ENCODE measurements around the gene UCHL1. TPM values are rescaled to one million over a fixed set of nuclear protein-coding genes. Genes with fewer than 3 reads are reported as not detected.

UCHL1 gene
- total and polyA plus RNA-seq, 4 donors: 37.5 to 110 (median 67.2) TPM

- Histone ChIP-seq H3K27me3 (ENCODE audit: control insufficient read depth in 1 of 2, insufficient read depth in 2 of 2, low read length in 1 of 2) (no peaks in the 10 kb centered on the region), H3K9me3 (ENCODE audit: control insufficient read depth, low read length) (no peaks in the 10 kb centered on the region), H3K27ac (ENCODE audit: low read depth in 1 of 2, low read length in 2 of 2) (no peak overlapping the region), H3K4me1 (ENCODE audit: control insufficient read depth in 1 of 2, insufficient read depth in 2 of 2, low read length in 2 of 2) (no peaks in the 10 kb centered on the region), H3K36me3 (ENCODE audit: control insufficient read depth in 1 of 2, insufficient read depth in 2 of 2, low read length in 1 of 2) (no peaks in the 10 kb centered on the region), H3K4me3 (ENCODE audit: low read length in 2 of 2) (no peak overlapping the region)
- no peak for DNase-seq
- no peak for ATAC-seq (ENCODE audit: low FRiP score)
- WGBS, 2 donors: 79 to 82% methylated on average over 3 of the region's 3 CpGs
- intact Hi-C loops (cut with DNase I): loop anchor here (5.0 to 10.0 kb wide), 2 partner anchors 312 to 465 kb away; no protein-coding TSS in a partner anchor
Measured at GRCh38 chr4:41219421-41219950, 37.2 kb upstream of the UCHL1 start.

- ATAC-seq (ENCODE audit: low FRiP score) (no peak), DNase-seq (no peak)
- Histone ChIP-seq H3K27ac (ENCODE audit: low read depth in 1 of 2, low read length in 2 of 2) (no peak overlapping the region), H3K4me3 (ENCODE audit: low read length in 2 of 2) (no peak overlapping the region), H3K27me3 (ENCODE audit: control insufficient read depth in 1 of 2, insufficient read depth in 2 of 2, low read length in 1 of 2) (no peaks in the 10 kb centered on the region), H3K4me1 (ENCODE audit: control insufficient read depth in 1 of 2, insufficient read depth in 2 of 2, low read length in 2 of 2) (no peaks in the 10 kb centered on the region), H3K9me3 (ENCODE audit: control insufficient read depth, low read length) (no peaks in the 10 kb centered on the region), H3K36me3 (ENCODE audit: control insufficient read depth in 1 of 2, insufficient read depth in 2 of 2, low read length in 1 of 2) (no peaks in the 10 kb centered on the region)
- intact Hi-C loops (cut with DNase I): no loop called here
- 94% methylated on average over 4 of the region's 4 CpGs for whole genome bisulfite sequencing, 2 donors
Measured at GRCh38 chr4:41221850-41222645, 34.7 kb upstream of the UCHL1 start.

- ATAC-seq (ENCODE audit: low FRiP score) (no peak), DNase-seq (no peak)
- intact Hi-C loops (cut with DNase I): no loop called here
- Histone ChIP-seq H3K4me1 (ENCODE audit: control insufficient read depth in 1 of 2, insufficient read depth in 2 of 2, low read length in 2 of 2) (no peaks in the 10 kb centered on the region), H3K36me3 (ENCODE audit: control insufficient read depth in 1 of 2, insufficient read depth in 2 of 2, low read length in 1 of 2) (no peaks in the 10 kb centered on the region), H3K4me3 (ENCODE audit: low read length in 2 of 2) (no peak overlapping the region), H3K27me3 (ENCODE audit: control insufficient read depth in 1 of 2, insufficient read depth in 2 of 2, low read length in 1 of 2) (no peaks in the 10 kb centered on the region), H3K27ac (ENCODE audit: low read depth in 1 of 2, low read length in 2 of 2) (no peak overlapping the region), H3K9me3 (ENCODE audit: control insufficient read depth, low read length) (no peaks in the 10 kb centered on the region)
- WGBS, 2 donors: 80 to 82% methylated on average over 4 of the region's 4 CpGs
Measured at GRCh38 chr4:41227902-41228301, 28.8 kb upstream of the UCHL1 start.

GRCh38 chr4:41232406-41232805, 24.3 kb upstream of the UCHL1 start:
- Histone ChIP-seq H3K4me1 (ENCODE audit: control insufficient read depth in 1 of 2, insufficient read depth in 2 of 2, low read length in 2 of 2) (no peaks in the 10 kb centered on the region), H3K9me3 (ENCODE audit: control insufficient read depth, low read length) (no peaks in the 10 kb centered on the region), H3K4me3 (ENCODE audit: low read length in 2 of 2) (no peak overlapping the region), H3K36me3 (ENCODE audit: control insufficient read depth in 1 of 2, insufficient read depth in 2 of 2, low read length in 1 of 2) (no peaks in the 10 kb centered on the region), H3K27ac (ENCODE audit: low read depth in 1 of 2, low read length in 2 of 2) (no peak overlapping the region), H3K27me3 (ENCODE audit: control insufficient read depth in 1 of 2, insufficient read depth in 2 of 2, low read length in 1 of 2) (no peaks in the 10 kb centered on the region)
- no peak for DNase-seq
- 65 to 67% methylated on average over 5 of the region's 5 CpGs for WGBS, 2 donors
- no peak for ATAC-seq (ENCODE audit: low FRiP score)
- intact Hi-C loops (cut with DNase I): no loop called here

DNA sequence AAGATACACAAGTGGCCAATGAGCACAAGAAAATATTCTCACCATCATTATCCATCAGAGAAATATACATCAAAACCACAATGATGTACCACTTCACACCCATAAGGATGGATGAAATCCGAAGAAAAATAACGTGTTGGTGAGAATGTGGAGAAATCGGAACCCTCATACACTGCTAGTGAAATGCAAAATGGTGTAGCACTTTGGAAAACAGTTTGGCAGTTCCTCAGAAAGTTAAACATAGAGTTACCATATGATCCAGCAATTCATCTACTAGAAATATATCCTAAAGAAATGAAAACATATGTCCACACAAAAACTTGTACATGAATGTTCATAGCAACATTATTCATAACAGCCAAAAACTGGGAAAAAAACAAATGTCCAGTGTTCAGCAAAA, 23.9 kb upstream of the UCHL1 start:
- Histone ChIP-seq H3K4me1 (ENCODE audit: control insufficient read depth in 1 of 2, insufficient read depth in 2 of 2, low read length in 2 of 2) (no peaks in the 10 kb centered on the region), H3K36me3 (ENCODE audit: control insufficient read depth in 1 of 2, insufficient read depth in 2 of 2, low read length in 1 of 2) (no peaks in the 10 kb centered on the region), H3K27ac (ENCODE audit: low read depth in 1 of 2, low read length in 2 of 2) (no peak overlapping the region), H3K9me3 (ENCODE audit: control insufficient read depth, low read length) (no peaks in the 10 kb centered on the region), H3K27me3 (ENCODE audit: control insufficient read depth in 1 of 2, insufficient read depth in 2 of 2, low read length in 1 of 2) (no peaks in the 10 kb centered on the region), H3K4me3 (ENCODE audit: low read length in 2 of 2) (no peak overlapping the region)
- WGBS, 2 donors: 77 to 83% methylated on average over 3 of the region's 3 CpGs
- no peak for DNase-seq
- intact Hi-C loops (cut with DNase I): no loop called here
- ATAC-seq (ENCODE audit: low FRiP score): no peak

DNA sequence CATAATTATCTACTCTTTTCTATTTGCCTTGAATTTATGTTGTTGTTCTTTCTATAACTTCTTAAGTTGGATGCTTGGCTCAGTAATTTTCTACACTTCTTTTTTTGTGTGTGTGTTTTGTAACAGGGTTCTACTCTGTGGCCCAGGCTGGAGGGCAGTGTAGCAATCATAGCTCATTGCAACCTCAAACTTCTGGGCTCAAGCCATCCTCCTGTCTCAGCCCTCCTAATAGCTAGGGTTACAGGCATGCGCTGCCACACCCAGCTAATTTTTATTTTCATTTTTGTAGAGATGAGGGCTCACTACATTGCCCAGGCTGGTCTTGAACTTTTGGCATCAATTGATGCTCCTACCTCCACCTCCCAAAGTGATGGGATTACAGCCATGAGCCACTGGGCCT, 20.7 kb upstream of the UCHL1 start:
- WGBS, 2 donors: 97 to 100% methylated on average over 1 of the region's 1 CpG
- Histone ChIP-seq H3K36me3 (ENCODE audit: control insufficient read depth in 1 of 2, insufficient read depth in 2 of 2, low read length in 1 of 2) (no peaks in the 10 kb centered on the region), H3K27me3 (ENCODE audit: control insufficient read depth in 1 of 2, insufficient read depth in 2 of 2, low read length in 1 of 2) (no peaks in the 10 kb centered on the region), H3K4me3 (ENCODE audit: low read length in 2 of 2) (no peak overlapping the region), H3K4me1 (ENCODE audit: control insufficient read depth in 1 of 2, insufficient read depth in 2 of 2, low read length in 2 of 2) (no peaks in the 10 kb centered on the region), H3K27ac (ENCODE audit: low read depth in 1 of 2, low read length in 2 of 2) (no peak overlapping the region), H3K9me3 (ENCODE audit: control insufficient read depth, low read length) (no peaks in the 10 kb centered on the region)
- ATAC-seq (ENCODE audit: low FRiP score) (no peak), DNase-seq (no peak)
- intact Hi-C loops (cut with DNase I): no loop called here

- intact Hi-C loops (cut with DNase I): no loop called here
- H3K27me3 ChIP-seq (ENCODE audit: control insufficient read depth in 1 of 2, insufficient read depth in 2 of 2, low read length in 1 of 2): no peaks in the 10 kb centered on the region
- ATAC-seq (ENCODE audit: low FRiP score) (no peak), DNase-seq (no peak)
- no peak overlapping the region for H3K27ac ChIP-seq (ENCODE audit: low read depth in 1 of 2, low read length in 2 of 2)
- no peaks in the 10 kb centered on the region for H3K4me1 ChIP-seq (ENCODE audit: control insufficient read depth in 1 of 2, insufficient read depth in 2 of 2, low read length in 2 of 2)
- WGBS, 2 donors: 40 to 99% methylated on average over 1 of the region's 1 CpG
- no peaks in the 10 kb centered on the region for H3K9me3 ChIP-seq (ENCODE audit: control insufficient read depth, low read length)
- no peaks in the 10 kb centered on the region for H3K36me3 ChIP-seq (ENCODE audit: control insufficient read depth in 1 of 2, insufficient read depth in 2 of 2, low read length in 1 of 2)
- H3K4me3 ChIP-seq (ENCODE audit: low read length in 2 of 2): no peak overlapping the region
Measured at GRCh38 chr4:41236508-41236907, 20.2 kb upstream of the UCHL1 start.

- 92 to 93% methylated on average over 1 of the region's 1 CpG for WGBS, 2 donors
- H3K9me3 ChIP-seq (ENCODE audit: control insufficient read depth, low read length): no peaks in the 10 kb centered on the region
- no peaks in the 10 kb centered on the region for H3K27me3 ChIP-seq (ENCODE audit: control insufficient read depth in 1 of 2, insufficient read depth in 2 of 2, low read length in 1 of 2)
- H3K36me3 ChIP-seq (ENCODE audit: control insufficient read depth in 1 of 2, insufficient read depth in 2 of 2, low read length in 1 of 2): no peaks in the 10 kb centered on the region
- no peak overlapping the region for H3K4me3 ChIP-seq (ENCODE audit: low read length in 2 of 2)
- intact Hi-C loops (cut with DNase I): no loop called here
- H3K27ac ChIP-seq (ENCODE audit: low read depth in 1 of 2, low read length in 2 of 2): no peak overlapping the region
- DNase-seq (no peak), ATAC-seq (ENCODE audit: low FRiP score) (no peak)
- no peaks in the 10 kb centered on the region for H3K4me1 ChIP-seq (ENCODE audit: control insufficient read depth in 1 of 2, insufficient read depth in 2 of 2, low read length in 2 of 2)
Measured at GRCh38 chr4:41241919-41242318, 14.8 kb upstream of the UCHL1 start.

GRCh38 chr4:41245983-41246382, 10.7 kb upstream of the UCHL1 start:
- H3K27ac ChIP-seq (ENCODE audit: low read depth in 1 of 2, low read length in 2 of 2): no peak overlapping the region
- WGBS, 2 donors: 99 to 100% methylated on average over 1 of the region's 1 CpG
- no peak overlapping the region for H3K4me3 ChIP-seq (ENCODE audit: low read length in 2 of 2)
- ATAC-seq (ENCODE audit: low FRiP score) (no peak), DNase-seq (no peak)
- H3K36me3 ChIP-seq (ENCODE audit: control insufficient read depth in 1 of 2, insufficient read depth in 2 of 2, low read length in 1 of 2): no peaks in the 10 kb centered on the region
- intact Hi-C loops (cut with DNase I): no loop called here
- H3K27me3 ChIP-seq (ENCODE audit: control insufficient read depth in 1 of 2, insufficient read depth in 2 of 2, low read length in 1 of 2): no peaks in the 10 kb centered on the region
- H3K4me1 ChIP-seq (ENCODE audit: control insufficient read depth in 1 of 2, insufficient read depth in 2 of 2, low read length in 2 of 2): no peaks in the 10 kb centered on the region
- H3K9me3 ChIP-seq (ENCODE audit: control insufficient read depth, low read length): no peaks in the 10 kb centered on the region

Measured in aorta (tissue), 5 donors.